Endodermal cell (in vitro differentiated cells): Measurements from ENCODE around the gene TAMM41. TPM values are rescaled to one million over a fixed set of nuclear protein-coding genes. Genes with fewer than 3 reads are reported as not detected.

ENCODE experiments used
- DNase-seq: peaks from one replicate; pipeline ENCODE4 v3.0.0-alpha.2; 2017
- H3K27ac ChIP-seq: 2 replicates; pipeline ENCODE4 v1.5.1; 2013; ENCODE audit warnings: mild to moderate bottlenecking, low read depth, low read length, moderate library complexity
- H3K27me3 ChIP-seq: 2 replicates; pipeline ENCODE4 v1.6.1; 2013; ENCODE audit warnings: mild to moderate bottlenecking, low read length, moderate library complexity; ENCODE audit not compliant: insufficient read depth, control insufficient read depth, poor library complexity, severe bottlenecking
- H3K36me3 ChIP-seq: 2 replicates; pipeline ENCODE4 v1.7.0; 2013; ENCODE audit warnings: mild to moderate bottlenecking, low read length, moderate library complexity; ENCODE audit not compliant: control insufficient read depth, insufficient read depth
- H3K4me1 ChIP-seq: one replicate; pipeline ENCODE4 v1.7.0; 2013; ENCODE audit warnings: low read length; ENCODE audit not compliant: control insufficient read depth, insufficient read depth
- H3K4me3 ChIP-seq: 2 replicates; pipeline ENCODE4 v1.5.1; 2013; ENCODE audit warnings: mild to moderate bottlenecking, low read length, moderate library complexity
- H3K9ac ChIP-seq: 2 replicates; pipeline ENCODE4 v1.6.1; 2013; ENCODE audit warnings: mild to moderate bottlenecking, low read length, moderate library complexity; ENCODE audit not compliant: poor library complexity, severe bottlenecking; ENCODE audit errors: extremely low read depth
- H3K9me3 ChIP-seq: 2 replicates; pipeline ENCODE4 v1.6.1; 2013; ENCODE audit warnings: mild to moderate bottlenecking, low read length, moderate library complexity; ENCODE audit not compliant: control insufficient read depth
- H3K27ac Mint-ChIP-seq: 2 replicates; pipeline ENCODE4 v1.8.0; 2020; ENCODE audit warnings: mixed read lengths
- H3K27me3 Mint-ChIP-seq: 2 replicates; pipeline ENCODE4 v1.8.0; 2021; ENCODE audit warnings: mild to moderate bottlenecking, mixed read lengths; ENCODE audit not compliant: insufficient read depth
- H3K36me3 Mint-ChIP-seq: 2 replicates; pipeline ENCODE4 v1.8.0; 2020; ENCODE audit warnings: low read depth, mixed read lengths
- H3K4me1 Mint-ChIP-seq: 2 replicates; pipeline ENCODE4 v1.8.0; 2020; ENCODE audit warnings: mixed read lengths
- H3K4me3 Mint-ChIP-seq: 2 replicates; pipeline ENCODE4 v1.8.0; 2020; ENCODE audit warnings: mild to moderate bottlenecking, moderate library complexity, mixed read lengths
- H3K9me3 Mint-ChIP-seq: 2 replicates; pipeline ENCODE4 v1.8.0; 2020; ENCODE audit warnings: mild to moderate bottlenecking, mixed read lengths
- CTCF ChIP-seq: fragments of 200-600 bp; sonication (generic); conservative IDR thresholded peaks from 2 replicates; pipeline ENCODE4 v1.5.0; 2021; ENCODE audit warnings: antibody characterized with exemption, mild to moderate bottlenecking
- WGBS, 2 experiments: methylation state at CpG; one replicate each; pipeline versions ENCODE4 v1.1.5 to v1.1.7; 2013; ENCODE audit warnings: missing lambda C conversion rate in 2 of 2, mixed read lengths in 1 of 2; ENCODE audit not compliant: insufficient coverage in 1 of 2, insufficient read length in 1 of 2; 5-methylcytosine and 5-hydroxymethylcytosine counted together
- total RNA-seq, 2 donors: library from RNA; stranded (reverse); fragmentation: NEBNext Ultra II Directional in 1 of 2; extraction: Animal tissue kit (Norgen Biotek cat#: 25700) in 1 of 2; gene quantifications; 2 replicates in 1 of 2; 3 replicates in 1 of 2; pipeline ENCODE4 v1.2.1, GENCODE V29; 2021

Gene TAMM41
- total RNA-seq, 2 donors from 2014 or later: 28.5 to 31.9 TPM

- Histone ChIP-seq H3K4me1 (no peaks in the 10 kb centered on the region), H3K36me3 (no peaks in the 10 kb centered on the region), H3K9me3 (no peaks in the 10 kb centered on the region), H3K4me3 (no peak overlapping the region), H3K27ac (no peak overlapping the region), H3K9ac (no peak overlapping the region), H3K27me3 (no peaks in the 10 kb centered on the region)
- DNase-seq: no peak
- Mint-ChIP-seq H3K4me1 (no peaks in the 10 kb centered on the region), H3K4me3 (no peak overlapping the region), H3K27me3 (peaks cover 20% of the 10 kb centered on the region), H3K9me3 (no peaks in the 10 kb centered on the region), H3K36me3 (no peaks in the 10 kb centered on the region), H3K27ac (no peak overlapping the region)
- no peak for TF ChIP-seq CTCF
- 97 to 100% methylated on average over 1 to 5 of the region's 5 CpGs for WGBS, 2 experiments
These were observed 81.7 kb downstream of the TAMM41 start for GRCh38 chr3:11764931-11765363.

GRCh38 chr3:11759996-11760395, 86.7 kb downstream of the TAMM41 start:
- Histone ChIP-seq H3K4me3 (no peak overlapping the region), H3K27ac (no peak overlapping the region), H3K36me3 (no peaks in the 10 kb centered on the region), H3K9me3 (no peaks in the 10 kb centered on the region), H3K27me3 (no peaks in the 10 kb centered on the region), H3K9ac (no peak overlapping the region), H3K4me1 (no peaks in the 10 kb centered on the region)
- 78% methylated on average over 1 of the region's 2 CpGs; no CpG with 5 or more reads in 1 of the 2 experiments for WGBS, 2 experiments
- H3K4me3 Mint-ChIP-seq: no peak overlapping the region
- H3K27ac Mint-ChIP-seq: no peak overlapping the region
- H3K36me3 Mint-ChIP-seq: no peaks in the 10 kb centered on the region
- peaks cover 3% of the 10 kb centered on the region for H3K4me1 Mint-ChIP-seq
- no peaks in the 10 kb centered on the region for H3K9me3 Mint-ChIP-seq
- TF ChIP-seq CTCF: no peak
- DNase-seq: no peak
- no peaks in the 10 kb centered on the region for H3K27me3 Mint-ChIP-seq

GRCh38 chr3:11757929-11758328, 88.8 kb downstream of the TAMM41 start:
- Mint-ChIP-seq H3K9me3 (no peaks in the 10 kb centered on the region), H3K4me3 (no peak overlapping the region), H3K4me1 (peaks cover 3% of the 10 kb centered on the region), H3K36me3 (no peaks in the 10 kb centered on the region), H3K27ac (no peak overlapping the region), H3K27me3 (no peaks in the 10 kb centered on the region)
- no peaks in the 10 kb centered on the region for H3K36me3 ChIP-seq
- H3K9ac ChIP-seq: no peak overlapping the region
- H3K27ac ChIP-seq: peak overlapping the region; percentile 4
- WGBS, 2 experiments: 83 to 86% methylated on average over 5 to 6 of the region's 6 CpGs
- TF ChIP-seq CTCF: no peak
- no peaks in the 10 kb centered on the region for H3K9me3 ChIP-seq
- DNase-seq: peak; percentile 50
- H3K27me3 ChIP-seq: no peaks in the 10 kb centered on the region
- H3K4me1 ChIP-seq: no peaks in the 10 kb centered on the region
- no peak overlapping the region for H3K4me3 ChIP-seq
